Measurements from ENCODE around the gene NUP93. TPM values are rescaled to one million over a fixed set of nuclear protein-coding genes. Genes with fewer than 3 reads are reported as not detected.

Gene NUP93
- total RNA-seq, 3 donors from 2014 or later (not counting 1 experiment from before 2014, with no cell fraction given): 83.7 to 88.8 (median 87.9) TPM

DNA sequence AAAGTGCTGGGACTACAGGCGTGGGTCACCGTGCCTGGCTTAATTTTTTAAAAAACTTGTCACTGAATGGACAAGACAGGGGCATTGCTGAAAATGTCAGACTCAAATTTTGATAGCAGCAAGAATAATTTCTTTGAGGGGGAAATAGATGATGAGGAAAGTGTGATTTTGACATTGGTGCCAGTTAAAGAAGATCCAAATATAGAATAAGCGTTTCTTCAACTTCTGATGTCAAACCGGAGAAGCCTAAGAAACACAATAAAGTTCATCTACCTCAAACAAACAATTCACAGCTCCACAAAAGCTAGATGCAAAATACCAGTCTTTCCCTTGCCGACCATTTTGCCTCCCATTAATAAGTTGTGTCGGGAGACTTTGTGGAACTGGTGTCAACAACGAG, 43.2 kb upstream of the NUP93 start:
- H3K36me3 Mint-ChIP-seq: no peaks in the 10 kb centered on the region
- no peak overlapping the region for H3K27ac Mint-ChIP-seq
- Histone ChIP-seq H3K36me3 (ENCODE audit: control insufficient read depth, insufficient read depth, low read length) (no peaks in the 10 kb centered on the region), H3K4me3 (ENCODE audit: low read length) (no peak overlapping the region), H3K9me3 (ENCODE audit: control insufficient read depth, insufficient read depth, low read length) (no peaks in the 10 kb centered on the region), H3K27ac (ENCODE audit: low read length) (no peak overlapping the region), H3K27me3 (ENCODE audit: control insufficient read depth, insufficient read depth, low read length) (no peaks in the 10 kb centered on the region), H3K4me1 (ENCODE audit: control insufficient read depth, insufficient read depth, low read length) (peaks cover 17% of the 10 kb centered on the region)
- H3K4me3 Mint-ChIP-seq: no peak overlapping the region
- H3K9me3 Mint-ChIP-seq: no peaks in the 10 kb centered on the region
- no peak for ATAC-seq
- H3K4me1 Mint-ChIP-seq: peaks cover 3 to 11% of the 10 kb centered on the region in 2 donors
- peaks cover 7 to 20% of the 10 kb centered on the region in 2 donors for H3K27me3 Mint-ChIP-seq (ENCODE audit: low read depth in 2 of 2)
- DNase-seq: no peak
- intact Hi-C loops (cut with micrococcal nuclease): no loop called here
- TF ChIP-seq, protein P1, sequence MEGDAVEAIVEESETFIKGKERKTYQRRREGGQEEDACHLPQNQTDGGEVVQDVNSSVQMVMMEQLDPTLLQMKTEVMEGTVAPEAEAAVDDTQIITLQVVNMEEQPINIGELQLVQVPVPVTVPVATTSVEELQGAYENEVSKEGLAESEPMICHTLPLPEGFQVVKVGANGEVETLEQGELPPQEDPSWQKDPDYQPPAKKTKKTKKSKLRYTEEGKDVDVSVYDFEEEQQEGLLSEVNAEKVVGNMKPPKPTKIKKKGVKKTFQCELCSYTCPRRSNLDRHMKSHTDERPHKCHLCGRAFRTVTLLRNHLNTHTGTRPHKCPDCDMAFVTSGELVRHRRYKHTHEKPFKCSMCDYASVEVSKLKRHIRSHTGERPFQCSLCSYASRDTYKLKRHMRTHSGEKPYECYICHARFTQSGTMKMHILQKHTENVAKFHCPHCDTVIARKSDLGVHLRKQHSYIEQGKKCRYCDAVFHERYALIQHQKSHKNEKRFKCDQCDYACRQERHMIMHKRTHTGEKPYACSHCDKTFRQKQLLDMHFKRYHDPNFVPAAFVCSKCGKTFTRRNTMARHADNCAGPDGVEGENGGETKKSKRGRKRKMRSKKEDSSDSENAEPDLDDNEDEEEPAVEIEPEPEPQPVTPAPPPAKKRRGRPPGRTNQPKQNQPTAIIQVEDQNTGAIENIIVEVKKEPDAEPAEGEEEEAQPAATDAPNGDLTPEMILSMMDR (IDR thresholded peaks at IDR 0.05): no peak
- WGBS (ENCODE audit: insufficient coverage): 85% methylated on average over 7 of the region's 7 CpGs

DNA sequence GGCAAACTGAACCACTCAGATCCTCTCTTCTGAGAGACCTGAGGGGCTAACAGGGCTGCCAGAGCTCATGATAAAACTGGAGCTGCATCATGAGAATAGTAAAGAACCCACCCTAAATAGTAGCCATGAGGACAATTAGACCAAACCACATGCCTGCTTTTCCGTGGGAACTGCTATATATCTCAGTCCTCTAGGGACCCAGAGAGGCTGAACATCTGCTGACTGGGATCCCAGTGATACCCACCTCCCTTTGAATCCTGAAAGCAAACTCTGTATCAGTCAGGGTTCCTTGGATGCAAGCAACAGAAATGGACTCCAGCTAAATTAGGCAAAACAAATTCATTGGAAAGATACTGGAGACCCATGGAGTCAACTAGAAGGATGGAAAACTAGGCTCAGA, 41.2 kb upstream of the NUP93 start:
- no peak overlapping the region for H3K4me3 Mint-ChIP-seq
- no peak for DNase-seq

DNA sequence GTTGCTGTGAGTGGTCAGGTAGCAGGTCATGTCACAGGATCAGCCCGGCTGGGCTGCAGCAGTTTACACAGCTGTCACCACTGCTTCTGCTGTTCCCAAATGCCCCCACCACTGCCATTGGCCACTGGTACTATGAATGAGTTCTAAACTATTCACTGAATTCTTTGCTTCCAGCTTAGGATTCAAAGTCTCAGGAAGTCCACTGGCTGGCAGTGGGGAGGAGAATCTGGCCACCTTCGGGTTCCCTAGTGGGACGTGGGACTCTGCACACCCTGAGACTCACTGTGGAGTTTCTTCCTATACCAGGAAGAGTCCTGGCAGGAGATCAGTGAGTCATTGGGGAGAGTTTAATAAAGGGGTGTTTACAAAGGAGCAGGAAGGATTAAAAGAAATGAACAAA, 40.8 kb upstream of the NUP93 start:
- H3K27me3 Mint-ChIP-seq (ENCODE audit: low read depth in 2 of 2): peaks cover 7 to 20% of the 10 kb centered on the region in 2 donors
- H3K4me1 ChIP-seq (ENCODE audit: control insufficient read depth, insufficient read depth, low read length): no peaks in the 10 kb centered on the region
- no peaks in the 10 kb centered on the region for H3K4me1 Mint-ChIP-seq
- ATAC-seq: no peak
- H3K4me3 ChIP-seq (ENCODE audit: low read length): no peak overlapping the region
- no peaks in the 10 kb centered on the region for H3K36me3 ChIP-seq (ENCODE audit: control insufficient read depth, insufficient read depth, low read length)
- H3K9me3 Mint-ChIP-seq: no peaks in the 10 kb centered on the region
- intact Hi-C loops (cut with micrococcal nuclease): no loop called here
- no peak overlapping the region for H3K4me3 Mint-ChIP-seq
- H3K9me3 ChIP-seq (ENCODE audit: control insufficient read depth, insufficient read depth, low read length): no peaks in the 10 kb centered on the region
- TF ChIP-seq, protein P1 (IDR thresholded peaks at IDR 0.05): no peak
- 82% methylated on average over 3 of the region's 3 CpGs for WGBS (ENCODE audit: insufficient coverage)
- H3K27ac ChIP-seq (ENCODE audit: low read length): no peak overlapping the region
- H3K36me3 Mint-ChIP-seq: no peaks in the 10 kb centered on the region
- no peak overlapping the region for H3K27ac Mint-ChIP-seq
- DNase-seq: no peak
- H3K27me3 ChIP-seq (ENCODE audit: control insufficient read depth, insufficient read depth, low read length): no peaks in the 10 kb centered on the region

More for the DNA sequence above, 41.2 kb upstream of the NUP93 start:
- no peak overlapping the region for H3K27ac Mint-ChIP-seq
- H3K27me3 ChIP-seq (ENCODE audit: control insufficient read depth, insufficient read depth, low read length): no peaks in the 10 kb centered on the region
- H3K4me1 ChIP-seq (ENCODE audit: control insufficient read depth, insufficient read depth, low read length): no peaks in the 10 kb centered on the region
- peaks cover 7 to 20% of the 10 kb centered on the region in 2 donors for H3K27me3 Mint-ChIP-seq (ENCODE audit: low read depth in 2 of 2)
- intact Hi-C loops (cut with micrococcal nuclease): no loop called here
- no peak overlapping the region for H3K27ac ChIP-seq (ENCODE audit: low read length)
- H3K36me3 ChIP-seq (ENCODE audit: control insufficient read depth, insufficient read depth, low read length): no peaks in the 10 kb centered on the region
- WGBS (ENCODE audit: insufficient coverage): 52% methylated on average over 1 of the region's 1 CpG
- H3K4me1 Mint-ChIP-seq: no peaks in the 10 kb centered on the region
- no peaks in the 10 kb centered on the region for H3K9me3 ChIP-seq (ENCODE audit: control insufficient read depth, insufficient read depth, low read length)
- no peak overlapping the region for H3K4me3 ChIP-seq (ENCODE audit: low read length)
- no peaks in the 10 kb centered on the region for H3K36me3 Mint-ChIP-seq
- TF ChIP-seq, protein P1 (IDR thresholded peaks at IDR 0.05): no peak
- H3K9me3 Mint-ChIP-seq: no peaks in the 10 kb centered on the region
- no peak for ATAC-seq

DNA sequence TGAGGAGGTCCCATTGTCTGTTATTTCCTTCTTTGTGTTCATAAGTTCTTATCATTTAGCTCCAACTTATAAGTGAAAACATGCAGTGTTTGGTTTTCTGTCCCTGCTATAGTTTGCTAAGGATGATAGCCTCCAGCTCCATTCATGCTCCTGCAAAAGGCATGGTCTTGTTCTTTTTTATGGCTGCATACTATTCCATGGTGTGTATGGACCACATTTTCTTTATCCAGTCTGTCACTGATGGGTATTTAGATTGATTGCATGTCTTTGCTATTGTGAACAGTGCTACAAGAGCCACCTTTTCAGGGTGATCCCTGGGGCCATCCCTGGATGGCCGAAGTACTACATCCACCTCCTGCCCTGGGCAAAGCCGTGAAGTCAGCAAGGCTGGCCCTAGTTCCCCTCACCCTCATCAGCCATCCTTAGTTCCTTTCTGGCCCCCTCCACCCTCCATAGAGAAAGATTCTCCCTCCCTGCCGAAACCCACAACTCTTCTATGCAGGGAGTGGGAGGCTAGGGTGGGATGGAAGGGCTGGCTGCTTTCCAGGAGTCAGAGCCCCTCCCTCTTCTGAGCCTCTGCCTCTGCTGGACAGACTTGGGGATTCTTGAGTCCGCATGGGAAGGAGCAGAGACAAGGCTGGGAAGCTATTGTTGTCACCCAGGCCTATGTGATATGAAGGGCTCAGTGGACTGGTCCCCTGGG, 39.4 kb upstream of the NUP93 start:
- DNase-seq (no peak), ATAC-seq (no peak)
- no peaks in the 10 kb centered on the region for H3K27me3 ChIP-seq (ENCODE audit: control insufficient read depth, insufficient read depth, low read length)
- no peaks in the 10 kb centered on the region for H3K4me1 ChIP-seq (ENCODE audit: control insufficient read depth, insufficient read depth, low read length)
- no peaks in the 10 kb centered on the region for H3K4me1 Mint-ChIP-seq
- H3K4me3 ChIP-seq (ENCODE audit: low read length): no peak overlapping the region
- H3K27ac ChIP-seq (ENCODE audit: low read length): no peak overlapping the region
- no peaks in the 10 kb centered on the region for H3K36me3 ChIP-seq (ENCODE audit: control insufficient read depth, insufficient read depth, low read length)
- H3K27me3 Mint-ChIP-seq (ENCODE audit: low read depth in 2 of 2): peaks cover 7 to 20% of the 10 kb centered on the region in 2 donors
- no peaks in the 10 kb centered on the region for H3K9me3 Mint-ChIP-seq
- no peak overlapping the region for H3K27ac Mint-ChIP-seq
- 97% methylated on average over 3 of the region's 4 CpGs for whole genome bisulfite sequencing (ENCODE audit: insufficient coverage)
- no peak overlapping the region for H3K4me3 Mint-ChIP-seq
- TF ChIP-seq, protein P1 (IDR thresholded peaks at IDR 0.05): no peak
- H3K36me3 Mint-ChIP-seq: no peaks in the 10 kb centered on the region
- intact Hi-C loops (cut with micrococcal nuclease): no loop called here
- no peaks in the 10 kb centered on the region for H3K9me3 ChIP-seq (ENCODE audit: control insufficient read depth, insufficient read depth, low read length)
